Measurements from ENCODE around the gene HOXA4.

The HOXA4 gene

GRCh38 chr7:27163288-27164044 is 32.9 kb upstream of the HOXA4 start:
- H3K4me3 ChIP-seq (ENCODE audit: low read depth, low read length) = no peak overlapping the region
- TF ChIP-seq CTCF (IDR thresholded peaks at IDR 0.05; ENCODE audit: insufficient read depth, low read depth, low read length, missing control alignments) = no peak
- DNase-seq (ENCODE audit: low read depth) = no peak

- H3K4me3 ChIP-seq (ENCODE audit: low read depth, low read length) = no peak overlapping the region
- no peak for DNase-seq (ENCODE audit: low read depth)
These were observed 32.2 kb upstream of the HOXA4 start for GRCh38 chr7:27162561-27163287.

DNA sequence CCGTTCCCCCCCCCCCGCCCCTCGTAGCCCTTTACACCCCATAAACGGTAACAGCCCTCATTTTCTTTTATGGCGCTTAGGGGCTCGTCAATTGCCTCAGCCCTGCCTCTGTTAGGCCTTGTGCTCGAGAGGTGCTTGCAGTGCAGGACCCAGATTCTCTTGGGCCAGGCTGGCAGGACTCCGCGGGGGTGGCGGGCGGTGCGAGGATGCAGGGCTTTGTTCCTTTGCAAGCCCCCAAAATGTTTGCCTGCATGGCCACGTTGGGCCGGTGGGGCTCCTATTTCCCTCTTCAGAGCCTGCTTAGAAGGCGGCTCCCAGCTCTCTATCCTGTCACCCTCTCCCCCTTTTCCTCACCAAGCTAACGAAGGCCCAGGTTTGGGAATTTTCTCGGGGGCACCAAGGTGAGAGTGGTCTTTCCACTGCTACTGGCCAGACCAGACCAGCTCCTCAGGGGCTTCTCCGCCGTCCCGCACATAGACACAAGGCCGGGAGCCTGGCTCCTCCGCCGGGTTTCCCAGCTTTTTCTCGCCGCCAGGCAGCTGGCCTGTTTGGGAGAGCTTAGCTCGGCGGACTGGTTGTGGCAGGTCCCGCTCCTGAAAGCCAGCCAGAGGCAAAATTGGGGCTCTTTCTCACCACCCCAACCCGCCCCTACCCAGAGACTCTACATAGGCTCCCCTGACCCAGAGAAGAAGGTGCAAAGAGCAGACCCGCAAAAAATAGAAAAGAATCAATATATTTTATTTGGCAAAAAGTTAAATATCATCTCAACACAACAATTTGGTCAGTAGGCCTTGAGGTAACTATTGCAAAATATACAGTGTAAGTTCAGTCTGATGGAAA is 31.4 kb upstream of the HOXA4 start:
- H3K4me3 ChIP-seq (ENCODE audit: low read depth, low read length) = no peak overlapping the region
- DNase-seq (ENCODE audit: low read depth) = no peak
- no peak for TF ChIP-seq CTCF (IDR thresholded peaks at IDR 0.05; ENCODE audit: insufficient read depth, low read depth, low read length, missing control alignments)

More at GRCh38 chr7:27162561-27163287, 32.2 kb upstream of the HOXA4 start:
- no peak for TF ChIP-seq CTCF (IDR thresholded peaks at IDR 0.05; ENCODE audit: insufficient read depth, low read depth, low read length, missing control alignments)

DNA sequence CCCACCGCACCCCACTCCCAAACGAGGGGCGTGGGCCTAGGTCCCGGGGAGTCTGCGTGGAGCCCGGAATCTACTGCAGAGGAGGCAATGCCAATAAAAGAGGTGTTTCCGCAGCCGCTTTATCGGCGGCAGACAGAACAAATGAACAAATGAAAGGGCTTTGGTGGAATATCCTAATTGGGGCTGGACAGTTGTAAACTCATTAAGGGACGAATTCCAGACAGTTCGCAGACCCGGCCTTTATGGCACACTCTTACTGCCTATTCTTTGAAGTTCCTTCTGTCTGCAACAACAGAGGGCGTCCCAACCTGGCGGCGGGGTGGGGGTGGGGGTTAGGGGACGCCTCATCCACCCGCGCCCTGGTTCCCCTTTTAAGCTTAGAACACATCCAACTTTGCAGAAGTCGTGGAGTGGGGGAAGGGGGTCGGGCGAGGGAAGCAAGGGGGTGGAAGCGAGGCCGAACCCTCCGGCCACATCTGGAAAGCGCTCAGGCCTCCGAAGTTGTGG is 30.7 kb upstream of the HOXA4 start:
- H3K4me3 ChIP-seq (ENCODE audit: low read depth, low read length) = peak overlapping the region; percentile 60
- no peak for DNase-seq (ENCODE audit: low read depth)
- TF ChIP-seq CTCF (IDR thresholded peaks at IDR 0.05; ENCODE audit: insufficient read depth, low read depth, low read length, missing control alignments) = no peak

DNA sequence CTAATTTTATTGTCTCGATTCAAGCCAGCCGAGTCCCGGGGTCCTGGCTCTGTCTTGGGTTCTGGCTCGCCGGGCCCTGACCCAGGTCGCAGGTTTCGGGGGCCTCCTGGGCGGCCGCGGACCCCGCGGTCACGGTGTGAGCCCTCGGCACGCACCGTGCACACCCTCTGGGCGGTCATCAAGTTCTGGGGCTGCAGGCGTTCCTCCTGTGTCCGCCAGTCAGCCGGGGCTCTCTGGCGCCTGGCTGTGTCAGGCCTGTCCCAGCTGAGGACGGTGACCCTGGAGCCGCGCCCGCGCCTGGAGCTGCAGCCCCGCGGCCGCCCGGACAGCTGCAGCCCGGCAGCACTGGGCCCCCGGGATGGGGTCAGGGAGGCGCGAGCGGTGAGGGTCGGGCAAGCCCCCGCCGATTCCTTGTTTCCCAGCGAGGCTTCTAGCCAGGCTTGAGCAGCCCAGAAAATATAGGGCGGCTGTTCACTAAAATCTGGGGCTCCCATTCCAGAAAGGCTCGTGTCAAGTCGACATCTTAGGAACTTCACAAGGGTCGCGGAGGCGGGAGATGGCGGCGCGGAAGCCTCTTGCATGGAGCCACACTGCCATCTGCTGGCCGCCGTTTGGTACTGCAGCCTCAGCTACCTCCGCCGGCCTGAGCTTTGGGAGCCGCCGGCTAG is 30.1 kb upstream of the HOXA4 start:
- peak; percentile 93 for DNase-seq (ENCODE audit: low read depth)
- peak; percentile 97 for TF ChIP-seq CTCF (IDR thresholded peaks at IDR 0.05; ENCODE audit: insufficient read depth, low read depth, low read length, missing control alignments)
- peak overlapping the region; percentile 60 for H3K4me3 ChIP-seq (ENCODE audit: low read depth, low read length)

DNA sequence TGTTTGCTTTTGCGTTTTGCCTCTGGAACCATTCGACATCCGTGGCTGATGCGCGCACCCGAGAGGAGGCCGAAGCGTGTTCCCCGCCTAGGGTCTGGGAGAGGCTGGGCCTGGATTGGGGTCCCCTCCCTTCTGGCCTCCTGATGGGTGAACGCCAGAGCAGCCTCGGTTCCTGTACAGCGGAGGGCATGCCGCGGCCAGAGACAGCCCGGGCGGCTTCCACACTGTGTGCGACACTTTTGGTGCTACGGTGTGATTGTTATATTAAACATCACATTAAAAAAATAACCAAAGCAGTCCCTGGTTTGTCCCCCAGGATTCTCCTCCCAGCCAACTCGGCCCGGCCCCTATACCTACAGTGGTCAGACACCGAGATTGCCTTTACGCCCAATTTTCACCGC is 29.6 kb upstream of the HOXA4 start:
- TF ChIP-seq CTCF (IDR thresholded peaks at IDR 0.05; ENCODE audit: insufficient read depth, low read depth, low read length, missing control alignments) = no peak
- peak overlapping the region; percentile 60 for H3K4me3 ChIP-seq (ENCODE audit: low read depth, low read length)
- DNase-seq (ENCODE audit: low read depth) = no peak

Measured in GM12865 (cell line).